Bronchial smooth muscle cell (primary cell): ENCODE measurements around the gene SOCS3. TPM values are rescaled to one million over a fixed set of nuclear protein-coding genes. Genes with fewer than 3 reads are reported as not detected.

Source experiments
- total RNA-seq: library from RNA; depleted of rRNA; stranded (reverse); fragments of >200 nt; gene quantifications from 2 replicates; pipeline ENCODE4 v1.2.1, GENCODE V29; 2014

SOCS3 gene
- 51.7 and 62.7 TPM in 2 replicates for total RNA-seq

GRCh38 chr17:78359997-78360370 lies at the start of gene SOCS3:
SOCS3 (minus strand) TSS chr17:78360077; CDS start chr17:78359095, 982 bp downstream.

DNA sequence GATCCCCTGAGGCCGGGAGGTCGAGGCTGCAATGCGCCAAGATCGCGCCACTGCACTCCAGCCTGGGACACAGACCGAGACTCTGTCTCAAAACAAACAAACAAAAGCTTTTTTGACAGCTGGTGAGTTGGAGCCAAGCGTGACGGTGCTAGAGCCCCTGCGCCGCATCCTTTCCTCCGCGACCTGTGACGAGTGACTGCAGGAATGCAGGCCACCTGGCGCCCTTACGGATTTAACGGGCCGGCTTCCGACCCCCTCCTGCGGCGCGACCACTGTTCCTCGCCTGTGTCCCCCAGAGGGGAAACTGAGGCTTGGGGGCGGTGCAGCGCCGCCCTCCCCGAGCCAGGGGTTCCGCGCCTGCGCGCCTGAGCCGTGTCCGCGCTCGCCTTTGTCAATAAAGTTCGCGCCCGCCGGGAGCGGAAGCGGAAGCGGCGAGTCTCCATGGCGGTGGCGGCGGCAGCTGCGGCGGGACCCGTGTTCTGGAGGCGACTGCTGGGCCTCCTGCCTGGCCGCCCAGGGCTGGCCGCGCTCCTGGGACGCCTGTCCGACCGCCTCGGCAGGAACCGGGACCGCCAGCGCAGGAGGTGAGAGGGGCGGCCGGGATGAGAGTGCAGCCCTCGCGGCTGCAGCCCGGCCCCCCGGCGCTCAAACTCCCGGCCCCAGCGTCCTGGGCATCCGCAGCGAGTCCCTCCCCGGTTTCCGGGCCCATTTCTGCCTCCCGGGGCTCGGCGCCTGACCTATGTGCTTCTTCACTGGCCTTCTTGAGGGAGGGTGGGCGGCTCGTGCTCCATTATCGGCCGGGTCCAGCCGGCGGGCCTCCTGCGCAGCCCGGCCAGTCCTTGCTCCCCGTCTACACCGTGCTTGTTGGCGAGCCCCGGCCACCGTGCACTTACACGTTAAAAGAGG lies 18.6 kb upstream of the SOCS3 start, which contains the start of gene PGS1:
PGS1 (plus strand) TSS at position 425 of the 906 bp plus-strand sequence; CDS start at position 442, 17 bp downstream.

Other genes with a start within 250 kb of the SOCS3 start
- 0.47 and 1.5 TPM in 2 replicates for gene TMC6, start 231.3 kb downstream of the SOCS3 start, total RNA-seq
- not detected in 2 replicates for gene TMC8, start 229.3 kb downstream of the SOCS3 start, total RNA-seq
- gene C17orf99, start 213.7 kb downstream of the SOCS3 start, total RNA-seq: not detected in 2 replicates
- gene SYNGR2, start 191.5 kb downstream of the SOCS3 start, total RNA-seq: 1.6 and 3.0 TPM in 2 replicates
- gene TK1, start 173.0 kb downstream of the SOCS3 start, total RNA-seq: 14.1 and 31.1 TPM in 2 replicates
- gene AFMID, start 172.7 kb downstream of the SOCS3 start, total RNA-seq: 28.9 and 32.6 TPM in 2 replicates
- 6.3 and 15.4 TPM in 2 replicates for gene BIRC5, start 145.8 kb downstream of the SOCS3 start, total RNA-seq
- gene TMEM235, start 128.4 kb downstream of the SOCS3 start, total RNA-seq: 0.16 TPM in 1 of 2 replicates, not detected in the other
- 26.0 and 36.1 TPM in 2 replicates for gene PGS1, start 18.6 kb upstream of the SOCS3 start, total RNA-seq
- under 0.01 TPM in 1 of 2 replicates, not detected in the other for gene DNAH17, start 217.3 kb upstream of the SOCS3 start, total RNA-seq